ENCODE data around the gene ROPN1L.

The ROPN1L gene

DNA sequence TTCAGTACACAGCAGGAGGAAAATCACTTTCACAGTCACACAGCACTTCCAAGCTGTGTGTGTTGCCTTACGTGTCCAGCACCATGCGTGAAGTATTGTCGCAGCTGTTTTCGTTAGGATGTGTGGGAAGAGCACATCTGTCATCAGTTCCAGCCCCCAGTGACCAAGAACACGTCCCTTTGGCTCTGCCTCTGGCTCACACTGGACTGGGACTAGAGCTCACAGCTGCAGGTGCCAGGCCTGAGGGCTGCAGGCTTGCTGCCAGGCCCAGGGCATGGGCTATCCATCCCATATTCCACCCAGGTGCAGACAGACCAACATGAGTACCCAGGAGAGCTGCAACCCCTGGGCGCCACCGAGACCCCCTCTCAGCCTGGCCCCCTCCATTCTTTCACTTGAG, 61.6 kb downstream of the ROPN1L start:
- TF ChIP-seq CTCF (IDR thresholded peaks at IDR 0.05; ENCODE audit: insufficient read depth, low read length, poor library complexity, severe bottlenecking) (no peak), EZH2phosphoT487 (conservative IDR thresholded peaks at IDR 0.05; ENCODE audit: low read length) (no peak)
- no peak overlapping the region for H2AFZ ChIP-seq (ENCODE audit: low read depth, low read length, severe bottlenecking)
- H3K4me3 ChIP-seq (ENCODE audit: insufficient read depth, low read length, poor library complexity, severe bottlenecking) = no peak overlapping the region
- no peak overlapping the region for H3K4me2 ChIP-seq (ENCODE audit: low read depth, low read length, poor library complexity, severe bottlenecking)
- H4K20me1 ChIP-seq (ENCODE audit: low read depth, low read length) = no peaks in the 10 kb centered on the region
- no peak overlapping the region for H3K9ac ChIP-seq (ENCODE audit: low read length)
- H3F3A ChIP-seq (ENCODE audit: insufficient read depth) = 0 out of 2 replicates have a peak, but pooled peaks cover 3% of the 10 kb centered on the region
- H3K9me3 ChIP-seq (ENCODE audit: insufficient read depth, low read length) = no peaks in the 10 kb centered on the region
- no peaks in the 10 kb centered on the region for H3K36me3 ChIP-seq (ENCODE audit: low read length)
- no peaks in the 10 kb centered on the region for H3K27me3 ChIP-seq (ENCODE audit: low read length)
- H3K9me2 ChIP-seq (replicated peaks; ENCODE audit: insufficient read depth, low read length) = no peaks in the 10 kb centered on the region
- no peaks in the 10 kb centered on the region for H3K79me2 ChIP-seq (ENCODE audit: insufficient read depth, low read length)
- no peak overlapping the region for H3K27ac ChIP-seq (ENCODE audit: low read depth, low read length)

DNA sequence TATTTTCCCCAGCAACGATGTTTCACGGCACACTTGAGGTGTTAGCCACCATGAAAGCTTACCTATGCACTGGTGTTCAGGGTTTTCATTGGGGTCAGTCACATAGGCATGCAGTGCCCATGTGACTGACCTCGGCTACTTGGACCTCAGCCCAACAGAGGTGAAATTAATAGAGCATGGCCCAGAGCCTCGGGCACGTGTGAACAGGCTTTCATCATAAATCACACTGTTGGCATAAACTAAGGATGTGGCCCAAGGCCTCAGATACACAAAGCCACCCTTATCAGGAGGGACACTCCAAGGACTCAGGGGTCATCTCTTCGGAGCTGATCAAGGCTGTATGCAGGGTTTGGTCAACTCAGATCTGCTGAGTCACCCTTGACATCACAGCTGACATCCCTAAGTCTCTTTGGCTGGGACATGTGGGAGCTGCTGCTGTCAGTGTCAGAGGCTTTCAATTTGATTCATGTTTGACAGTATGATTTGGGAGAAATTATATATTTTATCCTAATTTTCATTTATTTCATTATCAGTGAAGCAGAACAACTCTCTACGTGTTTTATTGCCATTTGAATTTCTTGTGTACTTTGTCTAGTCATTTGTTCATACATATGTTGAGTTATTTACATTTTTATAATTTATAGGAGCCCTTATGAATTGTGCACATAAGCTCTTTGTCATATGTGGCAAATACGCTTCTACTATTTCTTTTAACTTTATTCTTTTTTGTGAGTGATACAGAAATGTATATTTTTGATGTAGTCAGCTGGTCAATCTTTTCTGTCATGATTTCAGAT, 62.5 kb downstream of the ROPN1L start:
- Histone ChIP-seq H3K9ac (ENCODE audit: low read length) (no peak overlapping the region), H3F3A (ENCODE audit: insufficient read depth) (0 out of 2 replicates have a peak, but pooled peaks cover 3% of the 10 kb centered on the region), H4K20me1 (ENCODE audit: low read depth, low read length) (no peaks in the 10 kb centered on the region), H3K79me2 (ENCODE audit: insufficient read depth, low read length) (no peaks in the 10 kb centered on the region), H3K9me2 (replicated peaks; ENCODE audit: insufficient read depth, low read length) (no peaks in the 10 kb centered on the region), H3K4me2 (ENCODE audit: low read depth, low read length, poor library complexity, severe bottlenecking) (no peak overlapping the region), H3K4me3 (ENCODE audit: insufficient read depth, low read length, poor library complexity, severe bottlenecking) (no peak overlapping the region), H3K27ac (ENCODE audit: low read depth, low read length) (no peak overlapping the region), H3K27me3 (ENCODE audit: low read length) (no peaks in the 10 kb centered on the region), H2AFZ (ENCODE audit: low read depth, low read length, severe bottlenecking) (no peak overlapping the region), H3K9me3 (ENCODE audit: insufficient read depth, low read length) (no peaks in the 10 kb centered on the region), H3K36me3 (ENCODE audit: low read length) (no peaks in the 10 kb centered on the region)
- TF ChIP-seq CTCF (IDR thresholded peaks at IDR 0.05; ENCODE audit: insufficient read depth, low read length, poor library complexity, severe bottlenecking) (no peak), EZH2phosphoT487 (conservative IDR thresholded peaks at IDR 0.05; ENCODE audit: low read length) (no peak)

- H3K27me3 ChIP-seq (ENCODE audit: low read length) = no peaks in the 10 kb centered on the region
- no peaks in the 10 kb centered on the region for H3K9me3 ChIP-seq (ENCODE audit: insufficient read depth, low read length)
- no peaks in the 10 kb centered on the region for H3K79me2 ChIP-seq (ENCODE audit: insufficient read depth, low read length)
- peak overlapping the region; percentile 35 for H3K27ac ChIP-seq (ENCODE audit: low read depth, low read length)
- 0 out of 2 replicates have a peak, but pooled peaks cover 3% of the 10 kb centered on the region for H3F3A ChIP-seq (ENCODE audit: insufficient read depth)
- no peak overlapping the region for H2AFZ ChIP-seq (ENCODE audit: low read depth, low read length, severe bottlenecking)
- no peaks in the 10 kb centered on the region for H4K20me1 ChIP-seq (ENCODE audit: low read depth, low read length)
- no peaks in the 10 kb centered on the region for H3K9me2 ChIP-seq (replicated peaks; ENCODE audit: insufficient read depth, low read length)
- peak overlapping the region; percentile 29 for H3K4me2 ChIP-seq (ENCODE audit: low read depth, low read length, poor library complexity, severe bottlenecking)
- no peaks in the 10 kb centered on the region for H3K36me3 ChIP-seq (ENCODE audit: low read length)
- no peak overlapping the region for H3K9ac ChIP-seq (ENCODE audit: low read length)
- no peak for TF ChIP-seq EZH2phosphoT487 (conservative IDR thresholded peaks at IDR 0.05; ENCODE audit: low read length)
- no peak for TF ChIP-seq CTCF (IDR thresholded peaks at IDR 0.05; ENCODE audit: insufficient read depth, low read length, poor library complexity, severe bottlenecking)
- H3K4me3 ChIP-seq (ENCODE audit: insufficient read depth, low read length, poor library complexity, severe bottlenecking) = no peak overlapping the region
Measured at GRCh38 chr5:10505517-10506095, 63.9 kb downstream of the ROPN1L start.
